ENCODE measurements around the gene GPR156. TPM values are rescaled to one million over a fixed set of nuclear protein-coding genes. Genes with fewer than 3 reads are reported as not detected.

The GPR156 gene
- total RNA-seq, 3 donors from 2014 or later = 0.33 to 0.88 (median 0.64) TPM

Other genes starting within 250 kb of the GPR156 start
- gene GSK3B, start 190.8 kb downstream of the GPR156 start, total RNA-seq = 10 to 100 TPM; 34.6 to 46.1 (median 42.0) TPM
- 10 to 100 TPM; 32.1 to 40.2 (median 40.1) TPM for gene LRRC58, start 64.1 kb upstream of the GPR156 start, total RNA-seq
- 1,000 to 10,000 TPM in 1 of 3 donors, 100 to 1,000 TPM in 2; 225 to 1,263 (median 355) TPM for gene FSTL1, start 165.8 kb upstream of the GPR156 start, total RNA-seq

All from breast epithelium (tissue), 3 donors.